ENCODE measurements around the gene TTC4.
A peak's percentile ranks its signal among the peaks of the same experiment; 100 is the strongest.

The TTC4 gene

GRCh38 chr1:54705153-54705552 lies 10.5 kb upstream of the TTC4 start:
- DNase-seq = no peak

- DNase-seq = no peak
Observed at GRCh38 chr1:54706419-54706818, 9.2 kb upstream of the TTC4 start.

DNA sequence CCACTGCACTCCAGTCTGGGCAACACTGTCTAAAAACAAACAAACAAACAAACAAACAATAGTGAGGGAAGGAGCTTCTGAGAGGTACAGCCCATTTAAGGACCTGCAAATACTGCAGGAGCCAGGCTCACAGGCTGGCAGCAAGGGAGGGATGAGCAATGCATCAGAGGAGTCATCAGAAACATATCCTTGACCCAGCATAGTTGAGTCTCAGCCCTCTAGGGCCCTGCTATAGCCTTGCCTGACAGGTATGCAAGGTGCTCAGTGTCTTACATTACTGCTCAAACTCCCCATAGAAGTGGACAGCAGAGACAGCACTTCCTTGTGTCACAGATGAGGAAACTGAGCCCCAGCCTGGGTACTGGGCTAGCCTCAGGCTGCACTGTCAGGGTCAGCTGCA lies 7.3 kb upstream of the TTC4 start:
- no peak for DNase-seq

GRCh38 chr1:54709547-54710292 lies 5.9 kb upstream of the TTC4 start:
- DNase-seq = no peak

DNA sequence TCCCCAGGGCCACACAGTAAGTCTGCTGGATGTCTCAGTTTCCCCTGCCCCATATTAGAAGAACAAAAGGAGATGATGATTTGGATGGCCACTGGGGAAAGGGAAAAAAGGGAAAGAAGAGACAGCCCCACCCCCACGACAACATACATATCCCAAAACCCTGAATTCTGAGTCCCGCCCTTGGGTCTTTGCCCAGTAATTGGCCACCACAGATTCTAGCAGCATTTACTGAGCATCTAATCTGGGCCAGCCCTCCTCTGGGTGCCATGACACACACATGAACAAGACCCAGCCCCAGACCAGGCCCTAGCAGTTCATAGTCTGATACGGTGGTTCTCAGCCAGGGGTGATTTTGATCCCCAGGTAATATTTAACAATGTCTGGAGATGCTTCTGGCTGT lies 5.2 kb upstream of the TTC4 start:
- no peak for DNase-seq

GRCh38 chr1:54710841-54711240 lies 4.8 kb upstream of the TTC4 start:
- DNase-seq = no peak

DNA sequence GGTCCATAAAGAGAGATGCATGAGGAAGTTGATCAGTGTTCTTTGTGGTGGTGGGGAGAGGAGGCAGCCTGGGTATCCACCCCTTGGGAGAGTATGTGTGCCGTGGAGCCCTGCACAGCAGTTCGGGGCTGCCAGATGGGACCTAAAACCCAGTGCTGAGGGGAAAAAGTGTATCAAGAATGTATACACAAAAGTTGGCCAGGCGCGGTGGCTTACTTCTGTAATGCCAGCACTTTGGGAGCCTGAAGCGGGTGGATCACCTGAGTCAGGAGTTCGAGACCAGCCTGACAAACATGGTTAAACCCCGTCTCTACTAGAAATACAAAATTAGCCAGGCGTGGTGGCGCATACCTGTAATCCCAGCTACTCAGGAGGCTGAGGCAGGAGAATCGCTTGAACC lies 4.1 kb upstream of the TTC4 start:
- no peak for DNase-seq

DNA sequence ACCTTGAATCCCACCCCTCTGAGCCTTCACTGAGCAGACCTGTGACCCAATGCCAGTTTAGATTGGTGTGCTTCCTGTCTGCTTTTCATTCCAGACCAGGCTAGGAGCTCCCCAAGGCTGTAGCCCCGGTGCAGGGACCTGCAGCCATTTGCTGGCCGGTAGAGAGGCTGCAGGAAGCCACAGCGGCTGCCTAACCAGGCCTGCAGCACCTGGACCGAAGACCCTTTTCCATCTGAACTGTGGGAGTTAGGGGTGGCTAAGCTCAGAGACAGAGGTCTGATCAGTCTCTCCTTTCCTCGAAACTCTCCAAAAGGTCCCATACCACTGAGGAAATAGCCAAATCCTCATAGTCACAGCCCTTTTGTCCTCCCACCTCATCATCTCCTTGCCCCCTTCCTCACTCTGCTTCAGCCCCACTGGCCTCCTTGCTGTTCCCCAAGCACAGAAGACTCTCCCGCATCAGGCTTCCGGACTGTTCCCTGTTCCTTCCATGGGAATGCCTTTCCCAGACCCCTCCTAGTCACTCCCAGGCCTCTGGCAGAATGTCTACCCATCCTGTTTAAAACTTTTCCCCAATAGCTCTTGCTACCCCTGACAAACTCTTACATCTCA lies 674 bp upstream of the TTC4 start:
- no peak for DNase-seq

GRCh38 chr1:54716299-54717047 lies 812 bp downstream of the TTC4 start:
- no peak for DNase-seq

DNA sequence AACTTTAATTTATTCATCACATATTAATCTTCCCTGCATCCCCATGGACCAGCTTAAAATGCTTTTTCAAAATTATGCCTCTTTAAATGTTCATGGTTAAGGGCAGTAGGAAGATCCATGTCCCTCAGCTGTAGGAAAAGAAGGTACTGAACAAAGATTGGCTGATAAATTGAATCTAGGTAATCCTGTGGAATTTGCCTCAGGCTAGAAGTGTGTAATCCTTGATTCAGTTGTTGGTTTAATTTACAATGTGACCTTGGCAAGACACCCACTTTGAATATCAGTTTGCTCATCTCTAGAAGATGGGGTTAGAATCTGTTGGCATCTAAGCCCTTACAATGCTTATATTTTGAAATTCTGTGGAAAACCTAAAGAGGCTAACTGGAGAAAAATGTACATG lies 6.1 kb downstream of the TTC4 start:
- DNase-seq = no peak

DNA sequence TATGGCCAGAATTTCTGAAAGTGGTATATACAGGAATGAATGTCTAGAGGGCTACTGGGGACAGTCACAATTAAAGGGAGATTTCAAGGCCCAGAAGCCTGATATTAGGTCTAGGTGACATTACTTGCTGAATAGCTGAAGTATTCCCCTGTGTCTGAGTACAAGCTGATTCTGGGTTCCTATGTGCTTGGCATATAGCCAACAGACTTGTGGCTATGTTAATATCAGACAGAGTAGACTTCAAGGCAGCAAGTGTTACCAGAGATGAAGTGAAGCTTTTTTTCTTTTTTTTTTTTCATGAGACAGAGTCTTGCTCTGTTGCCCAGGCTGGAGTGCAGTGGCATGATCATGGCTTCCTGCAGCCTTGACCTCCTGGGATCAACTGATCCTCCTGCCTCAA lies 8.3 kb downstream of the TTC4 start:
- DNase-seq = no peak

DNA sequence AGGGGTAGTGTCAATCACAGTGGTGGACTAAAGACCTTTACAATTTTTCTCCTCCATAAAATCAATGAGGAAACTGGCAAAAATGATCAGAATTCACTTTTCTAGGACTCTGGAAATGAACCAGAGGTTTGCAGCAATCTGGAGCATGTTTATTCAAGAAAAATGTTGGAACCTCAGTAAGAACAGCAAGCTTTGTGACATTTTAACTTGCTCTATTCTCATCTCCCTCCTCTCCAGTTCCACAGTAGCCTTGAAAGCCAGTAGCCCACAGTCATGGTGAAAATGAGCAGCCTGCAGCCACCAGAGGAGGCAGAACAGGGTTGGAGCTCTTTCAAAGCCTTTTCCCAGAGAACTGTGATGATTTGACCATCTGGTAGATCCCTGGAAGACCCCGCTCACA lies 9.1 kb downstream of the TTC4 start:
- DNase-seq = no peak

GRCh38 chr1:54728027-54728426 lies 12.4 kb downstream of the TTC4 start:
- DNase-seq = no peak

GRCh38 chr1:54736685-54737084 lies 21.0 kb downstream of the TTC4 start:
- DNase-seq = no peak

DNA sequence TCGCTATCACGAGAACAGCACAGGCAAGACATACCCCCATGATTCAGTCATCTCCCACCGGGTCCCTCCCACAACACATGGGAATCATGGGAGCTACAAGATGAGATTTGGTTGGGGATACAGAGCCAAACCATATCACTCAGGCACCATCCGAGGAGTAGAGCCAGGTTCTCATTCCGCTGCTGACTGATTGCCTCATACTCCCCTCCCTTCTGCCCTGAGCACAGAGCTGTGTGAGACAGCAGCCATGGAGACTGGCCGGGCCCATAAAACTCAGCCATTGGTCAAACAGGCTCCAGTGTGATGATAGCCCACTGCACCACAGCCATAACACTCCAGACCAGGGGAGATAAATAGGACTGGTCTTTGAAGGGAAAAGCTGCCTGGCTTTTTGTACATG lies 22.6 kb downstream of the TTC4 start:
- no peak for DNase-seq

GRCh38 chr1:54741531-54741930 lies 25.9 kb downstream of the TTC4 start:
- no peak for DNase-seq

DNA sequence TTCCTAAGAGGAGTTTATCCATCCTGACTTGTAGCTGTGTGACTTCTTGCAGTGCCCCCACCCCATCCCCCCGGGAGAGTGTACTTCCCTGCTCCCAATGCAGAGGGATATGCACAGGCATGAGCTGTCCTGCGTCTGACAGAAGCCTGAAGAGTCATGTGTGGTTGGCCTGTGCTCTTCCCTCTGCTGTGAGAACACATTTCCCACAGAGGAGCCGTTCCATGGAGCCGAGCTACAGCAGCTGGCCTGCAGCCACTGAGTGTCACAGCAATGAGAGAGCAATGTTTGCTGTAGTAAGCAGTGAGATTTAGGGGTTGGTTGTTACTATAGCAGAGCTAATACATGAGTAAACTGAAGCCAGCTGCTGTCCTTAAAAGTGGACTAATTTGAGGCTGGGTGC lies 26.6 kb downstream of the TTC4 start:
- DNase-seq = peak; percentile 39

DNA sequence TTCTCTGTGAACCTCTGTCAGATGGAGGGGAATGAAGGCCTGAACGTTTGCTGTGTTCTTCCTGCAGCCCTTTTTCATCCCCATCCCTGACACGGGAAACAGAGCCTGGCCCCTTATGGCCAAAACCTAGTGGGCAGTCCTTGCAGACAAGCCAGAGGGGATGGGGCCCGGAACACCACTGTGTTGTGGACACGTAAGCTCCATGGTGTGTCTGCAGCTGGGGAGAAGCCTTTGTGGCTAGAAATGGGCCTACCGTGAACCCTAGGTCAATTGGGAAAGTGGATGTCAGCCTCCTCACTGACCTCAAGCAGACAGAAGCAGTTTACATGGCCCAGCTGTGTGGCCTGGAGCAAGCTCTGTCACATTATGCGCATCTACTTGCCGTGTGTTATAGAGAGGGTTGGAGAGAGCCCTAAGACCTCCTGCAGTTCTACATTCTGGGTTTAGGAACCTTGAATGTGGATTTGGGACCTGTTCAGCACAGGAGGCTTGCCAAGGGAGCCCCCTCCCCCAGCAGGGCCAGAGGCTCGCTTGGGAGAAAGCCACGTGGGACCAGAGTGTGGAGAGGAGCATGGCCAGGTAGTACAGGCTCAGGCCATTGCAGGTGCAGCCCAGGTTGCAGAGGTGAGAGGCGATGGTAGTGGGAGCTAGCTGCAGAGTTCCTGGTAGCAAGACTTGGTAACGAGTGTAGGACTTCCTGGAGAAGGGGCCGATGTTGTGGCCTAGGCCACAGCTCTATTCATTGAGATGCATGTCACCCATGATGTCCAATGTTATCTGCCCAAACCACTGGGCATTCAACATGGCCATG lies 28.0 kb downstream of the TTC4 start:
- DNase-seq = no peak

- DNase-seq = no peak
Observed at GRCh38 chr1:54744696-54745095, 29.0 kb downstream of the TTC4 start.

GRCh38 chr1:54745274-54745673 lies 29.6 kb downstream of the TTC4 start:
- no peak for DNase-seq

DNA sequence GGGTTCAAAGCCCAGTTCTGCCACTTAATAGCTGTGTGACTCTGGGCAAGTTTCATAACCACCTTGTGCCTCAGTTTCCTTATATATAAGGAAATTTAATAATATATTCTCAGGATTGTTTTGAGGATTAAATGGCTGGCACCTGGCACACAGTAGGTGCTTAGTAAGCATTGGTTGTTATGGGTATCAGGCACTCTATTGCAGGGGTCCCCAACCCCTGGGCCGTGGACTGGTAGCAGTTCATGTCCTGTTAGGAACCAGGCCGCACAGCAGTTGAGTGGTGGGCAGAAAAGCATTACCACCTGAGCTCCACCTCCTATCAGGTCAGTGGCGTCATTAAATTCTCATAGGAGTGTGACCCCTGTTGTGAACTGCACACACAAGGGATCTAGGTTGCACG lies 30.2 kb downstream of the TTC4 start:
- DNase-seq = no peak

GRCh38 chr1:54748094-54748835 lies 32.6 kb downstream of the TTC4 start:
- DNase-seq = no peak

DNA sequence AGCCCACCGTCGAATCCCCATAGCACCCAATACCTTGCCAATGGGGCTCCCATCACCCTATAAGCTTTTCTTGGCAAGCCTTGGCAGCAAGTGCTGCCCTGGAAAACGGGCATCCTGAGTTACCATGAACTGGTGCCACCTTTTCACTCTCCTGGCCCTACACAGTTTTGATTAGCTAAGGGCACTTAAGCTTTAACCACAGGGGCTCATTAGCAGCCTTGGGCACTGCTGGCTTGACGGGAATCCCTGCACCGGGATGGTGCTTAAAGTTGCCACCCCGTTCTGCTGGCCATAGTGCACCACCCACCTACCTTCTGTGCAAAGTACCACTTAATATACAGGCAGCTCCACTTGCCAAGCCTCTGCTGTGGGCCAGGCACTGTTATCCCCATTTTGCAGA lies 34.9 kb downstream of the TTC4 start:
- DNase-seq = no peak

Measured in right hindlimb (tissue), 1 donor.